Chondrocyte (in vitro differentiated cells): ENCODE results near the gene TNFSF9. TPM values are rescaled to one million over a fixed set of nuclear protein-coding genes. Genes with fewer than 3 reads are reported as not detected.

Experiments used
- DNase-seq: peaks from one replicate; pipeline ENCODE4 v3.0.0; 2021; ENCODE audit warnings: mixed read lengths, low spot score
- H3K27ac Mint-ChIP-seq: one replicate; pipeline ENCODE4 v1.8.0; 2021; ENCODE audit warnings: mild to moderate bottlenecking, moderate library complexity, mixed read lengths; ENCODE audit not compliant: unreplicated experiment
- H3K27me3 Mint-ChIP-seq: 2 replicates; pipeline ENCODE4 v1.8.0; 2021; ENCODE audit warnings: low read depth, mixed read lengths
- H3K36me3 Mint-ChIP-seq: 2 replicates; pipeline ENCODE4 v1.8.0; 2021; ENCODE audit warnings: low read depth, mixed read lengths
- H3K4me1 Mint-ChIP-seq: 2 replicates; pipeline ENCODE4 v1.8.0; 2021; ENCODE audit warnings: low read depth, mild to moderate bottlenecking, mixed read lengths
- H3K4me3 Mint-ChIP-seq: one replicate; pipeline ENCODE4 v1.8.0; 2021; ENCODE audit warnings: mild to moderate bottlenecking, moderate library complexity, mixed read lengths; ENCODE audit not compliant: unreplicated experiment
- H3K9me3 Mint-ChIP-seq: 2 replicates; pipeline ENCODE4 v1.8.0; 2021; ENCODE audit warnings: low read depth, mixed read lengths
- CTCF ChIP-seq: fragments of 200-600 bp; sonication (generic); IDR thresholded peaks from 2 replicates; pipeline ENCODE4 v1.5.0; 2021; ENCODE audit warnings: antibody characterized with exemption, mild to moderate bottlenecking, moderate library complexity
- total RNA-seq: library from RNA; stranded (reverse); gene quantifications from 3 replicates; pipeline ENCODE4 v1.2.1, GENCODE V29; 2021

TNFSF9 gene
- total RNA-seq, 1 donor from 2014 or later: 5.9 TPM

GRCh38 chr19:6522712-6523111 lies 8.1 kb upstream of the TNFSF9 start:
- no peaks in the 10 kb centered on the region for H3K36me3 Mint-ChIP-seq
- no peak overlapping the region for H3K4me3 Mint-ChIP-seq
- H3K27ac Mint-ChIP-seq: no peak overlapping the region
- TF ChIP-seq CTCF: no peak
- no peaks in the 10 kb centered on the region for H3K9me3 Mint-ChIP-seq
- no peaks in the 10 kb centered on the region for H3K27me3 Mint-ChIP-seq
- peaks cover 13% of the 10 kb centered on the region for H3K4me1 Mint-ChIP-seq
- no peak for DNase-seq

- no peak overlapping the region for H3K4me3 Mint-ChIP-seq
Measured at GRCh38 chr19:6524311-6524710, 6.5 kb upstream of the TNFSF9 start.

GRCh38 chr19:6527893-6528543 lies 2.8 kb upstream of the TNFSF9 start:
- Mint-ChIP-seq H3K4me1 (peaks cover 31% of the 10 kb centered on the region), H3K4me3 (no peak overlapping the region), H3K36me3 (no peaks in the 10 kb centered on the region), H3K9me3 (no peaks in the 10 kb centered on the region), H3K27ac (no peak overlapping the region), H3K27me3 (peaks cover 7% of the 10 kb centered on the region)
- no peak for DNase-seq
- no peak for TF ChIP-seq CTCF

More at GRCh38 chr19:6524311-6524710, 6.5 kb upstream of the TNFSF9 start:
- TF ChIP-seq CTCF: no peak
- Mint-ChIP-seq H3K36me3 (no peaks in the 10 kb centered on the region), H3K27me3 (no peaks in the 10 kb centered on the region), H3K9me3 (no peaks in the 10 kb centered on the region), H3K27ac (no peak overlapping the region), H3K4me1 (peaks cover 3% of the 10 kb centered on the region)
- no peak for DNase-seq

- peaks cover 7% of the 10 kb centered on the region for H3K27me3 Mint-ChIP-seq
- peaks cover 31% of the 10 kb centered on the region for H3K4me1 Mint-ChIP-seq
- no peak overlapping the region for H3K27ac Mint-ChIP-seq
- no peaks in the 10 kb centered on the region for H3K9me3 Mint-ChIP-seq
- H3K36me3 Mint-ChIP-seq: no peaks in the 10 kb centered on the region
- no peak for TF ChIP-seq CTCF
- DNase-seq: no peak
- no peak overlapping the region for H3K4me3 Mint-ChIP-seq
Measured at GRCh38 chr19:6528544-6529121, 2.2 kb upstream of the TNFSF9 start.

- Mint-ChIP-seq H3K27me3 (peaks cover 7% of the 10 kb centered on the region), H3K27ac (no peak overlapping the region), H3K9me3 (no peaks in the 10 kb centered on the region), H3K36me3 (no peaks in the 10 kb centered on the region), H3K4me1 (peaks cover 34% of the 10 kb centered on the region), H3K4me3 (peak overlapping the region; percentile 95)
- TF ChIP-seq CTCF: no peak
- DNase-seq: no peak
Measured at GRCh38 chr19:6529351-6529750, 1.5 kb upstream of the TNFSF9 start.
